ENCODE measurements around the gene GRAMD4. TPM values are rescaled to one million over a fixed set of nuclear protein-coding genes. Genes with fewer than 3 reads are reported as not detected.

GRAMD4 gene
- total RNA-seq, 1 donor from 2014 or later = 65.9 TPM

DNA sequence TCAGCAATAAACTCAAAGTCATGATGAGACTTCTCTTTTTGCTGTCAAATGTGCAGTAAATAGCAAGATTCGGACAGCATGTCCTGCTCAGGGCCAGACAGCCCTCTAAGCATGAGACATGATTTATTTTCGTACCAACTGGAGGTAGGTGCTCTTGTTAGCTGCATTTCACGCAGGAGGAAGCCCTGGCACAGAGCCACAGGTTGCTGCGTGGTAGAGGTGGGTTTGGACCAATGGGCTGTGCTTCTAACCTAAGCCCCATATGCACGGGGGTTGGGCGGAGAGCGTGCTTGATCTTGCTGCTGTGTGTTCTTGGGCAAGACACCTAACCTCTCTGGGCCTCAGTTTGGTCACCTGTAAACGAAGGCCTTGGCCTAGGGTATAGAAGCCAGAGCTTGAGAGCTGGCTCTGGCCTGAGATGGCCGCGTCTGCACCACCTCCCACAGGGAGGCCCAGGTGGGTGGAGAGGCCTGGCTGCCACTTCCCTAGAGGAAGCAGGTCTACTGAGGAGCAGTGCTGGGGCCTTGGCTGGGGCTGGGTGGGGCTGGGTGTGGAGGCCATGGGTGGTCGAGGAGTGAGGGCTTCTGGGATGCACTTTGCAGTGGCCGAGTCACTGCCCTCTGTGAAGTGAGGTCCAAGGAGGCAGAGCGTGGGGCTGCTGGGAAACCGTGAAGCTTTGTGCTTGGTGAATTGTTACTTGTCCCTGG, 38.5 kb upstream of the GRAMD4 start:
- intact Hi-C loops (cut with micrococcal nuclease) = no loop called here

DNA sequence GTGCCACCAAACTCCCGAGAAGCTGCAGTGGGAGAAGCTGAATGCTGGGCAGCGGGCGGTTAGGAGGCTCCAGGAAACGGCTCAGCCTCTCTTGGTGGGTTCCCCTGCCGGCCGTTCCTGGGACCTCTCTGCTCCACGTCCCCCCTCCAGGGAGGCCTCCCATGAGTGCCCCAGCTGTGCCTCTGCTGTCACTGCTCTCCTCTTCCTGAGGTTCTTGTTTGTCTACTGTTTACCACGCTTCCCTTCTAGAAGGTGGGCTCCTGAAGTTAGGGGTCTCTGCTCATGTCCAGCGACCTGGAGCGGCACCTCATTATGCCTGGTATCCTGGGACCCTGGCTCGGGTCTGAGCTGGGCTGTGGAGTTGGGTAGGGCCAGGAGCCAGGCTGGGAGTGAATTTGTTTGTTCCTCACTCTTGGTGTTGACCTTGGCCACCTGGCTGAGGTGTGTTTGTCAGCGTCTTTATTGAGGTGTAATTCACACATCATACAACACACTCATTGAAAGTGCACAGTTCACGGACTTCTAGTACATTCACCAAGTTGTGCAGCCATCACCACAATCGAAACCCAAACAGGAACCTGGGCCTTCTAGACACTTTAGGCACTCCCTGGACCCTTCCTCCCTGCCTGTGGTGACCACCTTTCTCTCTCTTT, 37.8 kb upstream of the GRAMD4 start:
- intact Hi-C loops (cut with micrococcal nuclease) = no loop called here

DNA sequence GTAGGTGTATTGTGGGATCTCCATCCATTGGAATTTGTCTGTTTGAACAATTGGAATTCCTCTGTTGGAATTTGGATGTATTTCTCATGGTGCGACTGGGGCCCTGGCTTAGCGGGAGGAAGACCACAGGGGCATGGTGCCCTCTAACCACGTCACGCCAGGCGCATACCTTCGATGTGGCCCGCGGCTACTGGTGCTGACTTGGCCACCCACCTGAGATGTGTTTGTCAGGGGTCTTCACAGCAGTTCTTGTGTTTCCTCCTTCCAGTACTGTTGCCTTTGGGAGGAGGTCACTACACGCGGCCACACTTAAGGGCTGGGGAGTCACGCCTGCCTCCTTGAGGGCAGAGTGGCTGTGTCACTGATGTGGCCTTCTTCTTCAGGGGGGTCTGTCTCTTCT, 36.6 kb upstream of the GRAMD4 start:
- intact Hi-C loops (cut with micrococcal nuclease) = no loop called here

DNA sequence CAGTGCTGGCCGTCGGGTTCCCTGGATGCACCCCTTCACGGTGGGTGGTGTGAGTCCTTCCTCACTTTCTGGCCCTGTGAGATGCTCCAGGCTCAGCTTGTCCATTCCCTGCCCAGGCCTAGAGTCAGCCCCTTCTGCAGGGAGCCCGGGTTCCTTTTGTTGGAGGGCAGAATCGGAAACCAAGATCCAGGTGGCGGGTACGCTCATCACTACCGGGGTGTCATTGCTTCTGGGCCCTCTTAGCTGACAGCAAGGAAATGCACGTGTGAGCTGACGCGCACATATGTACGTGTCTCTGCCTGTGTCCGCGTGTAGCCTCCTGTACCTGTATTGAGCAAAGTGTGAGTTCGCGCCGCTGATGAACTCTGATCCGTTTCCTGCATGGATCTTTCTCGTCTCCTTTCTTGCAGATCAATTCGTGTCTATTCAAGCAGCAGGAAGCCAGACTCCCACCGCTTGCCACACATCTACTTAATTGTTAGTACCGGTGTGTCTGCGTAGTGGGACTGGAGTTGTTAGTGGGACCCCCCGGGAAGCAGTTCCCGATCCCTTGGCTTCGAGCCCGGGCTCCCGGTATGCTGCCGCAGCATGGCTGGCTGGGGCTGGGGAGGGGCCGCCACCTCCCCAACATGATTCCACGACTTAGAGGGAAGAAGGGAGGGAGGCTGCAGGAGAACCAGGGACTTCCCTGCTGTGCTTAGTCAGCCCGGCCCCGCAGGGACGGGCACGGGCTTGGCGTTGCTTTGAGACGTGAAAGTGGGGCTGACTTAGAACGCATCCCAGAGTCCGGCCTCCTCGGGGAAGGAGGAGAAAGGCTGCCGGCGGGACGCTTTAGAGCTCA, 35.9 kb upstream of the GRAMD4 start:
- intact Hi-C loops (cut with micrococcal nuclease) = no loop called here

DNA sequence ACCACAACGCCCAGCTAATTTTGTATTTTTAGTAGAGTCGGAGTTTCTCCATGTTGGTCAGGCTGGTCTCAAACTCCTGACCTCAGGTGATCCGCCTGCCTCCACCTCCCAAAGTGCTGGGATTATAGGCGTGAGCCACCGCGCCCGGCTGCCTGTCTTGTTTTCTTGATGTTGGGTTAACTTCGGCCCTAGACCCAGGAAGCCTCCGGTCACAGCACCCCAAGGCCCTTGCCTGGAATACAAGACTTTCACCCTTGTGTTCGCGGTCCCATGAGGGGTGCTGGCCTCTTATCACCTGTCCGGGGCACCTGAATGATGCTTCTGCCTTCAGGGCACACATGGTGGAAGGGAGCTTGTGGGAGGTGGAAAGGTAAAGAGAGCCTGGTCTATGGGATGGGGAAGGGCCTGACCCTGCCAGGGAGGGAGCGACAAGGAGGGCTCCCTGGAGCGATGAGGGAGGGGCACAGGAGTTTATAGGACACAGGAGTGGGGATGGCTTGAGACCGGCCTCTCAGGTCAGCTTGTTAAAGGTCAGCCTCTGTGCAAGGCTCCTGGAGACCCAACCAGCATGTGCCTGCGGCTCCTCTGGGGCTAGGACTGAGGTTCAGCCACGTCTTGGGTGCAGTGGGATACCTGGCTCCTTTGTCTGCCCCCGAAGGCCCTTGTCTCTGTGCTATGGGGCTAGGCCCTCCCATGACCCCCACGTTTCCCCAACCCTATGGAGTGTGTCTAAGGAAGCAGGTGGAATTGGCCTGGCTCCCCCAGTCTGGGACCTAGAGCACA, 34.7 kb upstream of the GRAMD4 start:
- intact Hi-C loops (cut with micrococcal nuclease) = no loop called here

DNA sequence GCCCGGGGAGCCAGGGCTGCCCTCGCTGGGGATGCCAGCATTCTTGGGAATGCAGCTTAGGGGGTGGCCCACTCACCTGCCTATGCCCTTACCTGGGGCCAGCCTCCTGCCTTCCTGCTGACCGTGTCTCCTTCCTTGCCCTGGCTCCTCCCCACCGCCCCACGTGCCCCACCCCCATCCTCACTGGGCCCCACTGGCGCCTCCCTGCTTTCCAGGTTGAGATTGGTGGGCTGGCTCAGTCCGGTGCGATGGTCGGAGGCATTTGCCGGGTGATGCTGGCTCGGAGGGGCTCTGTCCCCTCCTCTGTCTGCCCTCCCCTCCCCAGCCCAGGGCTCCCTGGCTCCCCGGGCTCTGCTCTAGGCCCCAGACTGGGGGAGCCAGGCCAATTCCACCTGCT, 34.1 kb upstream of the GRAMD4 start:
- intact Hi-C loops (cut with micrococcal nuclease) = no loop called here

DNA sequence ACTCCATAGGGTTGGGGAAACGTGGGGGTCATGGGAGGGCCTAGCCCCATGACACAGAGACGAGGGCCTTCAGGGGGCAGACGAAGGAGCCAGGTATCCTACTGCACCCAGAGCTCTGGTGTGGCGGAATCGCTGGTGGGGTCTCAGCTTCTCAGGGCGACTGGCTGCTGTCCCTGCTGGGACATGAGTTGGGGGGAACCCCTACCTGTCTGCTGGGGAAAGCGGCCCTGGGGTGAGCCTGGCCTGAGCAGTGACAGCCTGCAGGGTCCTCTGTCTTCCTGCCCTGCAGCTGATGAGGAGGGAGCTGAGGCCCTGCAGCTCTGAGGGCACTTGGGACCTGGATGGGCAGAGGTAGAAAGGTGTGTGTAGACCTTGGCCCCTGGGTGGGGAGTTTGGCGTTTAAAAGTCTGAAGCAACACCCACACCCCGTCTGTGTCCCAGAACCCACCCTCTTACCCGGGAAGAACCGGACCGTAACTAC, 33.6 kb upstream of the GRAMD4 start:
- intact Hi-C loops (cut with micrococcal nuclease) = no loop called here

DNA sequence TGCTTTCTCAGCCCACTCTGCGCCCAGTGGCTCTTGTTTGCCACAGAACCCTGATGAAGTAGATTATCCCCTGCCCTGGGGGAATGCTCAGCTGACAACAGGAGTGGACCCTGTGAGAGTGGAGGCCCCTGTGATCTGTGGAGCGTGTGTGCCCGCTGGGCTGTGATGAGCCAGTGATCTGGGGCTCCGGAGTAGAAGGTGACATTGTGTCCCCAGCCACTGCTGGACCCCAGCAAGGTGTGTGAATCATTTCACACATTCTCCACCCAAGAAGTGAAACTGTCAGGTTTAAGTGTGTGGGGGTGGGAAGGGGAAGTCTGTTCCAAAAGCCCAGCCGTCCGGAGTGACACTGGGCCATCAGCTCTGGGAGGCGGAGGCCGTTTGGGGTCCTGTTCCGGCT, 33.1 kb upstream of the GRAMD4 start:
- intact Hi-C loops (cut with micrococcal nuclease) = no loop called here

DNA sequence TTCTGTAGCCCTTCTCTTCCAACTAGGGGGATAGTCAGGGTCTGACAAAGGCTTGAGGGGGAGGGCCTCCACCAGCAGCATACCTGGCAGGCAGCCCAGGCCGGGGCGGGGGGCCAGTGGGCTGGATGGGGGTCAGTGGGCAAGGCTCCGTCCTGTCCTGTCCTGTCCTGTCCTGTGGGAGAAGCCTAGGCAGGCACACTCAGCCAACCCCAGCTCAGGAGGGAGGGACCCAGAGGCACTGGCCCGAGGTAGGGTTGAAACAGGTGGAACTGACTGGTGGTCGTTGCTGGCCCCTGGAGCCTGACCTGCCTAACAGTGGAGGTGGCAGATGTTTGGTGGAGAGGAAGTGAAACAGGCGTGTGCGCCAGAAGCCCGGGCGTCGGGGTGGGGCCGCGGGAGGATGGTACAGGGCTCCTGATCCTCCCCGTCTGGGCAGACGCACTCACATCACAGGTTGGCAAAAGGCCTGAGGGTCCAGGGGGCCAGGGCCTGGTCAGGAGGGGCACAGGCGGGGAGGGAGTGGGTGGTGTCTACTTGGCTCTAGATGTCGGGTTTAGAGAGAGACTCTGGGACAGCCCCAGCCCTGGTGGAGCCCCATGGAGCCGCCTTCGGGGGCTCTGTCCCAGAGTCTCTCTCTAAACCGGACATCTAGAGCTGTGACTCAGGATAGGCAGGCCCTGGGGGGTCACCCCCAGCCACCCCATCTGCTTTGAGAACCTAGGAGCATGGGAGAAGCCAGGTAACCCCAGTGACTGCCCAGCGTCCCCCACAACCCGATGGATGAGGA, 32.5 kb upstream of the GRAMD4 start:
- intact Hi-C loops (cut with micrococcal nuclease) = no loop called here

DNA sequence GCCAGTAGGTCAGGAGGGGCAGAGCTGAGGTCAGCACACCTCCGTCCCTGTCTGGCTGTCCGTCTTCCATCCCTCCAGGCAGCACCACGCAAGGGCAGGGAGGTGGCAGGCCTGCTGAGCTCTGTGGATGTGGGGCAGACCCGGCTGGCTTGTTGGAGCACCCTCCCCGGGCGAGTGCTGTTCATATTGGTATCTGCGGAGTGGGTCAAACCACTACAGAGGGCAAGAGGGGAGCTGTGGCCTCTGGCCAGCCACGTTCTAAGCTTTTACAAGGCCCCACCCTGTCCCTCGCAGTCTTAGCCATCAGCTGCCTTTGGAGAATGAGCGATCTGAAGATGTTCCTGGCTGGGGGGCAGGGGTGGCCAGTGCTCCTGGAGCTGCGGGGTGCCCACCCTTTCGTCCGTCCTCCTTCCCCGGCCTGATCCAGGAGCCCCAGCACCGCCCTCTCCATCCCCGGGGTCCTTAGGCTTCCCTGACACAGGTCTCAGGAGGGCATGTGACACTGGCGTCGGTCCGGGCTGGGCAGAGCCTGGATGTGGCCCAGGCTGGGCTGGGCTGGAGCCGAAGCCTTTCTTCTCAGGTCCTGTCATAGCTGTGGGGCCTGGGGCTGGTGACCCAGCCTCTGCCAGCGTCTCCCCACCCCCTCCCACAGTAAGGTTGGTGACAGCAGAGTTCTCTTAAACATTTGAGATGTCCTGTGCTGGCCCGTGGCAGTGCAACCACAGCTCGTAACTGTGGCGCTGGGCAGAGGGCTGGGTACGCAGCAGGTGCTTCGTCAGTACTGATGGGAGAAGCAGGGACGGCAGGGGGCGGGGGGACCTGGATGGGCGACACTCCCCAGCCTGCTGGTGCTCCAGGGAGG, 31.7 kb upstream of the GRAMD4 start:
- intact Hi-C loops (cut with micrococcal nuclease) = no loop called here

DNA sequence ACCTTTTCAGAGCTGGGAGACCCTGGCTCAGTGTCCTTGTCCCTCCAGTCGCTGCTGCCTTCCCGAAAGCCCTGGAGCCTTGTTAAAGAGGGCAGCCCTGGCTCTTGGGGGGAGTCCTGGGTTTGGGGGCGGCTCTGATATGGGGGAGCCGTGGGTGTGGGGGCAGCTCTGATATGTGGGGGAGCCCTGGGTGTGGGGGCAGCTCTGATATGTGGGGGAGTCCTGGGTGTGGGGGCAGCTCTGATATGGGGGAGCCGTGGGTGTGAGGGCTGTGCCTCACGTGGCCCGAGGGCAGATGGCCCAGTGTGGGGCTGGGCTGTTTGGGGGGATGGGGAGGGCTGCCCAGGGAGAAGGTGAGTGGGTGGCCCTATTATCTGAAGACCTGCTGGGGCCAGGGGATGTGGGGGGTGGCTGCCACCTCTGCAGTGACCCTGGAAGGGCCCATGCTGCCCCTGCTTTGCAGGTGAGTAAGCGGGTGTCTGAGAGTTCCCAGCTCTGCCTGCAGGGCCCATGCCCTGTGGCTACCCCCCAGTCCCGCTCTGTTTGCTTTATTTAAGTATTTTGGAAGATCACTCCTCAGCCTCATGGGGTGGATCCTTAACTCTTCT, 30.9 kb upstream of the GRAMD4 start:
- intact Hi-C loops (cut with micrococcal nuclease) = no loop called here

DNA sequence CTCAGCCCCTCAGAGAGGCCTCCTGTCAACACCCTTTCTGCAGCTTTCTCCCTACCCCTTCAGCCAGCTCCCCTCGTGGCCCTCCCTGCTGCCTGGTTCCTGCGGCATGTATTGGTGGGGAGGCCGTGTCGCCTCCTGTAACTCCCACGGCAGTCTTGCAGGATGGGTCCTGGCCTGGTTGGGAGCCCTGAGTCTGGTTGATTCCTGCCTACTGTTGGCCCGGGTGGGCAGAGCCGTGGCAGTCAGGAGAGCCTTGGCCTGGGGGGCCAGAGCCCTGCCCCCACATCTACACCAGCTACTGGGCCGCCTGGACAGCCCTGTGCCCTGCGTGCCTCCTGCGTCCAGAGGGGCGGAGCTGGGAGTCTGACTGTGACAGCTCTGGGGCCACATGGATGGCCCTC, 30.3 kb upstream of the GRAMD4 start:
- intact Hi-C loops (cut with micrococcal nuclease) = no loop called here

DNA sequence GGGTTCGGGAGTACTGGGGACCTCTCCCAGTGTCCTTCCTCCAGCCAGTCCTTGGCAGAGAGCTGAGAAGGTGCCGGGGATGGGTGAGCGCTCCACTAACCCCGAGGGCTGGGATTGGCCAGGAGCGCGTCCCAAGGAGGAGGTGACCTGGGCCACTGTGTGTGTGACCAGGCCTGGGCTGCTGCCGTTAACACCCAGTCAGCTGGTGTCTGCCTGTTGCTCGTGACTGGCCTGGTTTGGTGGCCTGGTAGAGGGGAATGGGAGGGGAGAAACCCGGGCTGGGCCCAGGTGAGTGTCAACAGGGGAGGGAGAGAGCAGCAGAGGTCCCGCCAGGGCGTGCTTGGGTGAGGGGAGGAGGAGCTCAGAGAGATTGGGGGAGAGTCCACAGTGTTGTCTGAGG, 29.9 kb upstream of the GRAMD4 start:
- intact Hi-C loops (cut with micrococcal nuclease) = no loop called here

DNA sequence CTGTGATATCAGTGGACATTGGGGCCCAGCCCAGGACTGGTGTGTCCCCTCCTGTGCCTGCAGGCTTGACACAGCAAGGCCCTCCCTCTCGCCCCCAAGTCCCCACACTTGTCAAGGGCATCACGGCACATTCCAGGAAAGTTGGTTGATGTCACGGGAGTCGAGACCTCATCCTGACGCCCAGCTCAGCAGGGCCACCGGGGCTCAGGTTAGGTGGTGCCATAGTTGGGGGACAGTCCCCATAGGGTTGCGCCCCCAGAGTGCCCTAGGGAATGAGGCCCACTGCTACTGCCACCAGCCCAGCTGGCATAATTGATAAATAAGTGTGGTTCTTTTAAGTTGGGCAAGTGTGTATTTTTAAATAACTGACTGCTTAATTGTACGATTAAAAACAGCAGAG, 28.3 kb upstream of the GRAMD4 start:
- intact Hi-C loops (cut with micrococcal nuclease) = loop anchor here (1.0 to 2.0 kb wide), 2 partner anchors 13 to 22 kb away; no protein-coding TSS in a partner anchor

DNA sequence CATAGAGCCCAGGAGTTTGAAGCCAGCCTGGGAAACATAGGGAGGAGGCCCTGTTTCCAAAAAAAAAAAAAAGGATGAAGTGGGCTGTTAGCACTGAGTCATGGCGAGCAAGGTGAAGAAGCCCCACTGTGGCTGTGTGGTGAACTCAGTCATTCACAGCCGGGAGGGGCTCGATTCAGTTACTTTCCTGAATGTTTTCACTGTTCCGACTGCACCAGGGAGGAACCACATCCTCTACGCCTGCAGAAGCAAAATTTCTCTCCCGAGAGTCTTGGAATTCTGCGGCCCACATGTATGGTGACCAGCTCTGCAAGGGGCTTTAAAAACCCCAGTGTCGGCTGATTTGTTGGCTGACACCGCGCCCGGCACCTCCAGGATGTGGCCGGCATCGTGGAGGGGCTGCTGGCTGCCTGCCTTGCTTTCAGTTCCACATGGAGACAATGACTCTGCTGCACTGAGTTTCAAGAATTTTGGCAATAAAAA, 27.8 kb upstream of the GRAMD4 start:
- intact Hi-C loops (cut with micrococcal nuclease) = loop anchor here (1.0 to 2.0 kb wide), 2 partner anchors 14 to 22 kb away; no protein-coding TSS in a partner anchor

DNA sequence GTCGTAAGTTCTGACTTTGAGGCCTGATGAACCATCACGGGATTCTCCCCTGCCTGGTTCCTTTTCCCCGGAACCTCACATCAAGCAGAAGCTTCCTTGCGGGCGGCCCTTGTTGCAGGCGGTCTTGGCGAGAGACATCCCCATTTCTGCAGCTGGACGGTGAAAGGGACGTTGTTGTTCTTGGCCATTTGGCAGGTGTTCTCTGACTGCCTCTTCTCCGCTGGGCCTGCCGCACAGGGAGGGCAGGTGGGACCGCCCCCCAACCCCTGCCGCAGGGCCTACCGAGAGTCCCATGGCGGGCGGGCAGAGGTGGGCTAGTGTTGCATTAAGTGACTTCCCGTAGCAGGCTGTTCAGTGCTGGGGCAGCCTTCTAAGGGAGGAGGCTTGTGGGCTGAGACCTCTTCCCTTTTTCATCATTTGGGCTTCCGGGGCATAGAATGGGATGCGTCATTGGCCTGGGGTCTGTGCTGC, 26.9 kb upstream of the GRAMD4 start:
- intact Hi-C loops (cut with micrococcal nuclease) = loop anchor here (2.0 kb wide), 1 partner anchor 14 kb away; no protein-coding TSS in a partner anchor

DNA sequence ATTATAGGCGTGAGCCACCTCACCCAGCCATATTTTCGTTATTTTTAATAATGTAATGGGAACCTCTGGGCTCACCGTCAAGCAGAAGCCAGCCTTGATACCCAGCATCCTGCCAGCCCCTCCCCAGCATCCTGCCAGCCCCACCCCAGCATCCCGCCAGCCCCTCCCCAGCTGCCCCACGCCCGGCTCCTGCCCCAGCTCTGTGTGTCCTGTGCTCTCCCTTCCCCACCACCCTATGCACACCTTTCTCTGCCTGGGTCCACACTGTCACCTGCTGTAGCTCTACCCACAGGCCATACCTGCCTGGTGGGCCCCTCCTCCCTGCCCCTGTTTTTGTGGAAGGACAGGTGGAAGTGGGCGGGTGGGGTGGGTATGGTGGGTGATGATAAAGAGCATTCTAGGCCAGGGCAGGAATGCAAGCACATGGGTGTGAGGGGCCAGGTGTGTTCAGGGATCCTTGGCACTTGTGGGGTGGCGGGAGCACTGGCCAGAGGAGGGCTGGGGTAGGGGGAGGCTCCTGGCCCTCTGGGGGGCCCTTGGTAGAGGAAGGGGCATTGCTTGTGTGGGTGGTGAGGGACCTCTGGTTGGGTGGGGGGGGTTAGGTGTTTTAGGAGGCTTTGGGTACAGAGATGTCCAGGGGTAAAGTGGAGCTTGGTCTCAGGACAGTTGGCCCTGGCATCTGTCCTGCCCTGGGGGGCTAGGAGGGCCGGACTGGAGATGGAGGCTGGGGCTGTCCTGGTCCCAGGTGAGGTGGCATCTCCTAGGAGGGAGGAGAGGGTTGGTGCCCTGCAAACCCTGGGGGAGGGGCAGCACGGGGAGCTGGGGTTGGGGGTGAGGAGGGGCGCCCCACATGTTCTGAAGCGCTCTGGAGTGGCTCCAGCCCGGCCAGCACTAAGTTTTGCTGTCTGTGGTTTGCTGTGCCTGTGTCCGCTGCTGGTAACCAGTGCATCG, 25.9 kb upstream of the GRAMD4 start:
- intact Hi-C loops (cut with micrococcal nuclease) = loop anchor here (2.0 kb wide), 1 partner anchor 15 kb away; no protein-coding TSS in a partner anchor

DNA sequence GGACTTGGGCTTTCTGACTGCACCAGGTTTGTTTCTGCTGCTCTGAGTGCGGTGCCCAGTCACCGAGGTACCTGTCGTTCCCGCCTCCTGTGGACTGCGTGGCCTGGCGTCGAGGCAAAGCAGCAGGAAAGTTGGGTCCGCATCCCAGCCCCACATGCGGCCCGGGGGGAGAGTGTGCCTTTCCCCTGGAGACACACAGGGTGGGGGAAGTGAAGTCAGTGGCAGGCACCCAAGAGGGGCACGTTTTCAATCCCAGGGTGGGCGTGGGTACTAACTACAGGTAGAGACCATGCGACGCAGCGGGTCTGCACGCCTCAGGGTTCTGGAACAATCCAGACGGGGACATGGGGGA, 25.3 kb upstream of the GRAMD4 start:
- intact Hi-C loops (cut with micrococcal nuclease) = no loop called here
